Measurements from ENCODE around the gene KRT14. TPM values are rescaled to one million over a fixed set of nuclear protein-coding genes. Genes with fewer than 3 reads are reported as not detected.
"Not testable (repeated sequence)": the region's sequence is repeated elsewhere in the genome, so short reads cannot be mapped to it uniquely, and the experiment has no call there.

Gene KRT14
- total and polyA plus RNA-seq, 2 experiments from 2014 or later = not detected

- not testable (repeated sequence) for H3K27ac Mint-ChIP-seq; ATAC-seq; H4K20me1 ChIP-seq (replicated peaks; ENCODE audit: insufficient read depth); H3K4me1 Mint-ChIP-seq; H3K9me2 ChIP-seq (ENCODE audit: insufficient read depth); H3F3A ChIP-seq (replicated peaks; ENCODE audit: low read depth); H3K4me2 ChIP-seq; H3K79me2 ChIP-seq (replicated peaks; ENCODE audit: insufficient read depth); H3K27me3 ChIP-seq (ENCODE audit: insufficient read depth); H3K36me3 ChIP-seq (ENCODE audit: insufficient read depth); H3K4me3 Mint-ChIP-seq; H3K4me1 ChIP-seq (ENCODE audit: insufficient read depth); H3K36me3 Mint-ChIP-seq (ENCODE audit: low read depth); H2AFZ ChIP-seq; DNase-seq (ENCODE audit: low spot score); H3K9me3 Mint-ChIP-seq; H3K4me3 ChIP-seq; H3K27ac ChIP-seq (ENCODE audit: low read depth)
- H3K27me3 Mint-ChIP-seq (ENCODE audit: insufficient read depth, low read depth, poor library complexity) = peaks cover 11% of the 10 kb centered on the region
Observed at GRCh38 chr17:41584331-41584927, 2.3 kb downstream of the KRT14 start.

- H3K9me2 ChIP-seq (ENCODE audit: insufficient read depth) = peaks cover 10% of the 10 kb centered on the region
- Mint-ChIP-seq H3K4me1 (peaks cover 7% of the 10 kb centered on the region; the same call in 2 of the 3 replicates), H3K27me3 (ENCODE audit: insufficient read depth, low read depth, poor library complexity) (peaks cover 12% of the 10 kb centered on the region), H3K27ac (no peak overlapping the region), H3K36me3 (ENCODE audit: low read depth) (no peaks in the 10 kb centered on the region; the same call in 2 of the 3 replicates), H3K4me3 (no peak overlapping the region), H3K9me3 (peaks cover 3% of the 10 kb centered on the region; the same call in 1 of the 3 replicates)
- H3F3A ChIP-seq (replicated peaks; ENCODE audit: low read depth) = no peaks in the 10 kb centered on the region; the same call in 1 of the 2 replicates
- DNase-seq (ENCODE audit: low spot score) = no peak
- no peaks in the 10 kb centered on the region for H3K79me2 ChIP-seq (replicated peaks; ENCODE audit: insufficient read depth)
- no peaks in the 10 kb centered on the region for H3K27me3 ChIP-seq (ENCODE audit: insufficient read depth)
- H3K4me3 ChIP-seq = no peak overlapping the region
- no peak overlapping the region for H2AFZ ChIP-seq
- peaks cover 3% of the 10 kb centered on the region; the same call in 1 of the 2 replicates for H3K4me1 ChIP-seq (ENCODE audit: insufficient read depth)
- no peak for TF ChIP-seq STAT1 (IDR thresholded peaks at IDR 0.05; ENCODE audit: unreplicated experiment)
- TF ChIP-seq, protein P1, sequence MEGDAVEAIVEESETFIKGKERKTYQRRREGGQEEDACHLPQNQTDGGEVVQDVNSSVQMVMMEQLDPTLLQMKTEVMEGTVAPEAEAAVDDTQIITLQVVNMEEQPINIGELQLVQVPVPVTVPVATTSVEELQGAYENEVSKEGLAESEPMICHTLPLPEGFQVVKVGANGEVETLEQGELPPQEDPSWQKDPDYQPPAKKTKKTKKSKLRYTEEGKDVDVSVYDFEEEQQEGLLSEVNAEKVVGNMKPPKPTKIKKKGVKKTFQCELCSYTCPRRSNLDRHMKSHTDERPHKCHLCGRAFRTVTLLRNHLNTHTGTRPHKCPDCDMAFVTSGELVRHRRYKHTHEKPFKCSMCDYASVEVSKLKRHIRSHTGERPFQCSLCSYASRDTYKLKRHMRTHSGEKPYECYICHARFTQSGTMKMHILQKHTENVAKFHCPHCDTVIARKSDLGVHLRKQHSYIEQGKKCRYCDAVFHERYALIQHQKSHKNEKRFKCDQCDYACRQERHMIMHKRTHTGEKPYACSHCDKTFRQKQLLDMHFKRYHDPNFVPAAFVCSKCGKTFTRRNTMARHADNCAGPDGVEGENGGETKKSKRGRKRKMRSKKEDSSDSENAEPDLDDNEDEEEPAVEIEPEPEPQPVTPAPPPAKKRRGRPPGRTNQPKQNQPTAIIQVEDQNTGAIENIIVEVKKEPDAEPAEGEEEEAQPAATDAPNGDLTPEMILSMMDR (conservative IDR thresholded peaks at IDR 0.05; ENCODE audit: low read depth in 2 of 2) = peak in 1 of 2 experiments; percentile 39; a peak in 2 of 4 replicates
- H4K20me1 ChIP-seq (replicated peaks; ENCODE audit: insufficient read depth) = no peaks in the 10 kb centered on the region
- no peak for ATAC-seq
- no peak overlapping the region for H3K27ac ChIP-seq (ENCODE audit: low read depth)
- H3K4me2 ChIP-seq = no peak overlapping the region
- no peaks in the 10 kb centered on the region for H3K36me3 ChIP-seq (ENCODE audit: insufficient read depth)
Observed at GRCh38 chr17:41583137-41584127, 3.3 kb downstream of the KRT14 start.

DNA sequence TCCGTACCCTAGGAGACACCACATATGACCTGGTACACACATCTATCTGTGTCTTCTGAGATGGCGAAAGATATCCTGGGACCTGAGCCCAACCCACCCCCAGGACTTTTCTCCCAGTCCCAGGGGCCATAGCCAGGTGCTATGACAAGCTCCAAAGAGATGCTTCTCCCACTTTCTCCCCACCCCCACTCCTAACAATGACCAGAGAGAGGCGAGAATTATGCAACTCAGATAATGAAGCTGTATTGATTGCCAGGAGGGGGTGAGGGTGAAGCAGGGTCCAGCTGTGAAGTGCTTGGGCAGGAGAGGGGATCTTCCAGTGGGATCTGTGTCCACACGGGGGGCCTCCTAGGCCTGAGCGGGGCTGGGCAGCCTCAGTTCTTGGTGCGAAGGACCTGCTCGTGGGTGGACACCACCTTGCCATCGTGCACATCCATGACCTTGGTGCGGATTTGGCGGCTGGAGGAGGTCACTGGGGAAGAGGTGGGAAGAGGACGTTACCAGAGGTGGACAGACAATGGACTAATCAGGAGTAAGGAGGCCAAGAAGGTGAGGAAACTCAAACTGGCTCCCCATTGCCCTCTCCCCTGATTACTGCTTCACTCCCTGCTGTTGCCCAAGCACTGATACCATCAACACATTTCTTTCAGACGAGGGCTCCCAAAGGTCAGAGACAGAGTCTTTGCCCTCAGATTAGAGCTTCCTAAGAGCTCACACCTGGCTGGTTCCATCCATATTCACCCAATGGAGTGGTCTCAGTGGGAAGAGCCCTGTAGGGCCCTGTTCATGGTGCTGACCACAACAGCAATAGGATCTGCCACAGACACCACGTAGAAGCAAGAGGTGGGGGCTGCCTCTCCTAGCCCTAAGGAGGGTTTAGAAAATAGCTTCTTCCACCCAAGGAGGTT is 4.4 kb downstream of the KRT14 start:
- DNase-seq (ENCODE audit: low spot score); H3K4me3 Mint-ChIP-seq: not testable (repeated sequence)

More for the DNA sequence above, 4.4 kb downstream of the KRT14 start:
- not testable (repeated sequence) for H3K4me3 ChIP-seq; H3K4me1 ChIP-seq (ENCODE audit: insufficient read depth); H3K9me2 ChIP-seq (ENCODE audit: insufficient read depth); H3K27ac Mint-ChIP-seq; H3K27ac ChIP-seq (ENCODE audit: low read depth); H3K27me3 ChIP-seq (ENCODE audit: insufficient read depth); H3K36me3 Mint-ChIP-seq (ENCODE audit: low read depth); H2AFZ ChIP-seq; H3K9me3 Mint-ChIP-seq; H3F3A ChIP-seq (replicated peaks; ENCODE audit: low read depth); H3K4me1 Mint-ChIP-seq; H3K79me2 ChIP-seq (replicated peaks; ENCODE audit: insufficient read depth); H3K4me2 ChIP-seq; ATAC-seq; H3K36me3 ChIP-seq (ENCODE audit: insufficient read depth); H4K20me1 ChIP-seq (replicated peaks; ENCODE audit: insufficient read depth)
- peaks cover 15% of the 10 kb centered on the region for H3K27me3 Mint-ChIP-seq (ENCODE audit: insufficient read depth, low read depth, poor library complexity)
